Activated gamma-delta T cell treated with anti-CD3 and anti-CD28 coated beads, Interleukin-2, amount 50 U/mL, for 16 hours (primary cell): Measurements from ENCODE around the gene EMC8.
"Not testable (repeated sequence)": the region's sequence is repeated elsewhere in the genome, so short reads cannot be mapped to it uniquely, and the experiment has no call there.

Experiments used
- DNase-seq: peaks from one replicate; pipeline ENCODE4 v3.0.0-alpha.2; 2020; ENCODE audit warnings: low read depth

Gene EMC8

GRCh38 chr16:85799497-85800320, at the start of gene EMC8, which contains the start of gene COX4I1:
EMC8 (minus strand) TSS chr16:85799544; CDS start chr16:85799295, 249 bp downstream.
COX4I1 (plus strand) TSS chr16:85799695; CDS start chr16:85801206, 1,511 bp downstream.
- peak; percentile 87 for DNase-seq

GRCh38 chr16:85848986-85849385, 49.6 kb upstream of the EMC8 start:
- no peak for DNase-seq

- no peak for DNase-seq
Observed at GRCh38 chr16:85847681-85848601, 48.6 kb upstream of the EMC8 start.

DNA sequence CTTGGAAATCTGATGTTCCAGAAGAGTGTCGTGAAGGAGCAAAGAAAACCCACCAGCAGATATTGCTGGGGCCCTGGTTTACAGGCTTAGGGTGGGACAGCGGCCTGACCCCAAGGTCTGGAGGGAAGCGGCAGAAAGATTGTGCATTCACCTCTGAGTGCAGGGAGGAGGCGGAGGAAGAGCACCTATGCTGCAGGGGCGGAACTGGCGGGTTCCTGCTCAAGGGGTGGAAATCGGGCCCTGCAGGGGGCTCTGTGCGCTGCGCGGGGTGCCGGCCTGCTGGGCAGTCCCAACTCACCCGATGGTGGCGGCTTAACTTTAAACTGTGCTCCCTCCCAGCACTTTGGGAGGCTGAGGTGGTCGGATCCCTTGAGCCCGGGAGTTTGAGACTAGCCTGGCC, 47.7 kb upstream of the EMC8 start:
- no peak for DNase-seq

GRCh38 chr16:85846461-85846860, 47.1 kb upstream of the EMC8 start:
- DNase-seq: no peak

DNA sequence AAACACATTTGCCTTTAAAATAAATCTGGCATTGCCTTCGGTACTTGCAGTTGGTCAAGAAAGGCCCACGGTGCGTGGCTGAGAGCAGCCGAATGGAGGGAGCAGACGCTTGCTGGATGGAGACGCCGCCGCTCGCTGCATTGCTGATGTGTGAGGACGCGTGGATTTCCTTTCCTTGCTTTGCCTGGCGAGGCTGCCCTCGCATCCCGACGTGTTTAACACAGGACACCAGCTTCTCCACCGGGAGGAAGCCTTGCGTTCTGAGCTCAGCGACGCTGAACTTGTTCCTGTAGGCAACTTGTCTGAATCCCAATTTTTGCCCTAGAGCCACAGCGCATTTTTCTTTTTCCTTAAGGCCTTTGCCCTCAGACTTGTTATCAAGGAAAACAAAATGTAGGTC, 45.9 kb upstream of the EMC8 start:
- DNase-seq: no peak

DNA sequence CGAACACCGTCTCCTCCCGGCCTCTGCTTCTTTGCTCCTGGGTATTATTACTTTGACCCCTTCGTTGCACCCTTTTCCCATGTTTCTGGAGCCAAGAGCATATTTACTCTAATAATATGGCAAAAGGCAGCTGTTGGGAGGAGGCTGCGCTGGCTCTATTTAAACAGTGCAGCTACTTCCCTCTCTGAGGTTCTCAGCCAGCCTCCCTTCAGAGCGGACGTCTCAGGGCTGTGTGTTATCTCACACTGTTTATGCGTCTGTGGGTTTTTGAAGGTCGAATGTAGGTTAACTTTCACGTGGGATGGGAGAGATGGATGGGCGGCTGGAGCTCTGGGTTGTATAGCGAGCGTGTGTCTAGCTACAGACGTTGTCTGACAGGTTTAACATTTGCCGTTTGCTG, 45.4 kb upstream of the EMC8 start:
- no peak for DNase-seq

- DNase-seq: no peak
Observed at GRCh38 chr16:85844169-85844481, 44.8 kb upstream of the EMC8 start.

GRCh38 chr16:85843471-85844168, 44.3 kb upstream of the EMC8 start:
- DNase-seq: no peak

- DNase-seq: no peak
Observed at GRCh38 chr16:85842848-85843247, 43.5 kb upstream of the EMC8 start.

DNA sequence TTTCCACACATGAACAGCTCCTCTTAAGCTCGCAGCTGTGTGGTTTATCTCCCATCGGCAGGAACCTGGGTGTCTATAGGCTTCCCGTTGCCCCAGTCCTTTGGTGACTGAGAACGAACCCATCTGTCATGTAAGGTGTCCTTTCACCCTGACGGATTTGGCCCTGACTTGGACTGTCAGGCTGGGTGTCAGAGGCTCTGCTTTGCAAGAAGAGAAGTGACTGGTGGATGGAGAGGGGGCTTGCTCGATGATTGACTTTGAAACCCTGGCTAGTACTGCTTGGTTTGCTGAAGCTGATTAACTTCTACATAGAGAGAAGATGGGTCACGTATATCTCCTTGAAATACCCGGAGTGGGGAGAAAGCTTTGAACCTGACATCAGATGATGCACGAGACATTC, 43.1 kb upstream of the EMC8 start:
- no peak for DNase-seq

- no peak for DNase-seq
Observed at GRCh38 chr16:85840801-85841200, 41.5 kb upstream of the EMC8 start.

- no peak for DNase-seq
Observed at GRCh38 chr16:85840395-85840794, 41.1 kb upstream of the EMC8 start.

- no peak for DNase-seq
Observed at GRCh38 chr16:85839681-85840240, 40.4 kb upstream of the EMC8 start.

DNA sequence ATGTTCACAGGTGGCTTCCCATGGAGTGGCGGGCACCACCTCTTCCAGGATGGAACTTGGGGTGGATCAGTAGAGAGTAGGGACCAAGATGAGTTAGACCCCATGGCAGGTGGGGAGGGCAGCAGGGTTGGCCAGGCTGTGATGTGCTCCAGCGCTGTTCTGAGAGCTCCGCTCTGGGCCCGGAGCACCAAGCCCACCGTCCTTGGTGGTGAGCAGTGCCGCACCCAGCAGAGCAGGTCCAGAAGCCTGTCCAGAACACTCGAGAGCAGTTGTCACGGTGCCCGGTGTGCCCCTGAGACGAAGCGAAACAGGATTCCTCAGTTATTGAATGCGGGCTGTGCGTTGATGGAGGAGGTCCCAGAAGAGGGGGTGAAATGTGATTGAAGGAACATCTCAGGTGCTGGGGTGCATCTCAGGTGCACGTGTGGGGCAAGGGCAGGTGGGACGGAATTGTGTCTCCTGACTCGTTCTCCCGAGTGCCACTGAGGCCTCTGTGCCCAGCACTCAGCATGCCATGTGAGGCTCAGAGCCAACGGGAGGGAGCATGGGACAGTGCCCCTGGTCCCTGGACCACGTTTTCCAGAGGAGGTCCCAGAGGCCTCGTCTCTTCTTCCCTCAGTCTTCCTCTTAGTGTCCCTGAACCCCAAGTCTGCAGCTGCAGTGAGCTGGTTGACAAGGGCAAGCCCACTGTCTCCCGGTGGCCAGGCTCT, 39.7 kb upstream of the EMC8 start:
- no peak for DNase-seq

GRCh38 chr16:85838381-85838780, 39.0 kb upstream of the EMC8 start:
- no peak for DNase-seq

DNA sequence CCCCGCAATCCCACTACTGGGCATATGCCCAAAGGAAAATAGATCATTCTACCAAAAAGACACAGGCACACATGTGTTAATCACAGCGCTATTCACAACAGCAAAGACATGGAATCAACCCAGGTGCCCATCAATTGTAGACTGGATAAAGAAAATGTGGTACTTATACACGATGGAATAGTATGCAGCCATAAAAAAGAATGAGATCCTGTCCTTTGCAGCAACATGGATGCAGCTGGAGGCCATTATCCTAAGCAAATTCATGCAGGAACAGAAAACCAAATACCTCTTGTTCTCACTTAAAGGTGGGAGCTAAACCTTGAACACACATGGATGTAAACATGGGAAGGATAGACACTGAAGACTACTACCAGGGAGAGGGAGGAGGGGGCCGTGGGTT, 38.3 kb upstream of the EMC8 start:
- DNase-seq: not testable (repeated sequence)

- DNase-seq: no peak
Observed at GRCh38 chr16:85836706-85837582, 37.6 kb upstream of the EMC8 start.

DNA sequence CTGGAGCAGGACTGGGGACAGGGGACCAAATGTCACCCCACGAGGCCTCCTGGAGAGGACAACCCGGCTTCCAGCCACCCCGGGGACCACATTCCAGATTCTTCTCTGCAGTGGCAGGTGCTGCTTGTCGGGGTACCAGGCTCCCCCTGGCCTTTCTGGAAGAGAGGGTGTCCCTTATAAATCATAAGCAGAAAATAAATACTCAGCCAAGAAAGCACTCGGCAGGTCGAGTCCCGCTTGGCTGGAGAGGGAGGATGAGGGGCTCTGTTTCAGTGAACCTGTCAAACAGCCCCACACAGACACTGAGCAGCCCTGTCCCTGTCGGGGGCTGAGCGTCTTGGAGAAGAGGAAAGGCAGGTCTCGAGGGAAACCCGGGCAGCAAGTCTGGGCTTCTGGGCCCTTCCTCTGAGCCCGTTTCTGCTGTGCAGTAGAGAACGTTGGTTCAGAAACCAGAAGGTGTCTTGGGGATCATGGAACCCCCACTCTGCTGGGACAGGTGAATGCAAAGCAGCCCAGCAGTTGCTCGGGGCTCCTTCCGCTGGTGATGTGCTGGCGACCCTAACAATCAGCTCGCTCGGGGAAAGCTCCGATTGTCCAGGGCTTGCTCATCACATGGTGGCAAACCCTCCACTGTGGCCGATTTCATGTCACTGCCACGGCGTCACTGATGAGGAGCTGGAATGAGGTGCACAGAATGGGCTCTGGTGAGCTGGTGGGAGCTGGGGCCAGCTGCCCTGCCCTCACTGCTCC, 36.8 kb upstream of the EMC8 start:
- no peak for DNase-seq
